HG02642 (cell line): Measurements from ENCODE around the gene SLC1A7.

ENCODE experiments used
- ATAC-seq: cut with Tn5 transposase; IDR thresholded peaks from one replicate; pipeline ENCODE4 v1.9.1; 2021; ENCODE audit warnings: mild to moderate bottlenecking; ENCODE audit not compliant: unreplicated experiment, poor library complexity

Gene SLC1A7

DNA sequence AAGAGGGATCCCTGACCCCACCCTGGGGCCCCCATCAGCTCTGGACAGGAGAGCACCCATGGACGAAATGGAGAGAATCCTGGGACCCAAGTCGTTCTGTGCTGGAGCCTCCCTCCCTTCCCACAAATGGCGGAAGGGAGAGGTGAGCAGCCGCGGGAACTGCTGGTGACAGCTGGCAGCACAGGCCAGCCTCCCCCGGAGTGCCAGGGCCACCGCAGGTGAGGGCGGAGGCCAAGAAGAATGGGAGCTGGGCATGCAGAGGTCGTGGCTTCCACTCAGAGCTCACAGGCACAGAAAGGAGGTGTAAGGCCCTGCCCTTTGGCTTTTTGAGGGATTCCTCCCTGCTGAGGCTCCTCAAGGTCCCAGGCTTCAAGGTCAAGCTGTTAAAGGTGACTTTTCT, 24.6 kb downstream of the SLC1A7 start:
- ATAC-seq: no peak

DNA sequence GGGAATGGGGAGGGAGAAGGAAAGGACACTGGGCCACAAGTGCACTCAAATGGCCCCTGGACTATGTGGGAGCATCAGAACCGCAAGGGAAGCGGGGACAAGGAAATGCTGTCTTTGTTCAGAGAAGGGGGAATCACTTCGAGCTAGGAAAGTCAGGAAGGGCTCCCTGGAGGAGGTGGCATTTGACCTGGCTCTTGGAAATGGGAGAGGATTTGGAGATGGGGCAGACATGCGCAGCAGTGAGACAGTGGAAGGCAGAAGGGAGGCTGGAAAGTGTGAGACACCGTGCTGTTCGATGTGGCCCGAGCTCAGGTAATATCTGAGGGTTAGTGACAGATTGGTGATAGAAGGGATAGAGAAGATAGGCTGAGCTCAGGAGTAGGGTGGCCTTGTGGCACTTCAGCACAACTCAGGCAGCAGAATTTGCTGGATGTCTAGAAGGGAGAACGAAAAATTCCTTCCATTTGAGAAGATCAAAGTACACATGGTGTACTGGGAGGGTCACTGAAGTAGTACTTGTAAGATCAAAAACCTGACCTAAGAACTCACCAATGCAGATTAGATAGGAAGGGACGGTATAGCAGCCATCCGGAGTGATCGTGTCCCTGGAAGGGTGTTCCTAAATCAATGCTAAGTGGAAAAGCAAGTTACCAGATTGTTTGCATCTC, 25.4 kb downstream of the SLC1A7 start:
- no peak for ATAC-seq

DNA sequence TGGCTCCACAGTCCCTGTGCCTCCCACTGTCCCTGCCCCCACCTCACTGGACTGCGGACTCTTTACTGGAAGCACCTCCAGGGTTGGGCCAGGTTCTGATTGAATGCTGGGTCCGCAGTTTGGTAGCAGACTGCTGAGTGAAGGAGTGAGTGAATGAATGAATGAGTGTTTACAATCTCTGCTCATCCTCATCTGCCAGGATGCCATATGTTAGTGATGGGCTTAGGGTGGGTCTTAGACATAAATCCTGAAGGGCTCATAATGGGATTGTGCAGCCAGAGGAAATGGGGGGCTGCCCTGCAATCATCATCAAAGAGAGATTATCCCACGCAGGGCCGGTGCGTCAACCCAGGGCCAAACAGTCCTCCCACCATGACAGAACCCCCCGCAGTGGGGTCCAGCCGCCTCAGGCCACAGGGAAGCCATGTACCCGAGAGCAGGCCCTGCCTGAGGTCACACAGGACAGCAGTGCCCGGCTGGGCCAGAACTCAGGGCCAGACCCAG, 26.1 kb downstream of the SLC1A7 start:
- no peak for ATAC-seq

DNA sequence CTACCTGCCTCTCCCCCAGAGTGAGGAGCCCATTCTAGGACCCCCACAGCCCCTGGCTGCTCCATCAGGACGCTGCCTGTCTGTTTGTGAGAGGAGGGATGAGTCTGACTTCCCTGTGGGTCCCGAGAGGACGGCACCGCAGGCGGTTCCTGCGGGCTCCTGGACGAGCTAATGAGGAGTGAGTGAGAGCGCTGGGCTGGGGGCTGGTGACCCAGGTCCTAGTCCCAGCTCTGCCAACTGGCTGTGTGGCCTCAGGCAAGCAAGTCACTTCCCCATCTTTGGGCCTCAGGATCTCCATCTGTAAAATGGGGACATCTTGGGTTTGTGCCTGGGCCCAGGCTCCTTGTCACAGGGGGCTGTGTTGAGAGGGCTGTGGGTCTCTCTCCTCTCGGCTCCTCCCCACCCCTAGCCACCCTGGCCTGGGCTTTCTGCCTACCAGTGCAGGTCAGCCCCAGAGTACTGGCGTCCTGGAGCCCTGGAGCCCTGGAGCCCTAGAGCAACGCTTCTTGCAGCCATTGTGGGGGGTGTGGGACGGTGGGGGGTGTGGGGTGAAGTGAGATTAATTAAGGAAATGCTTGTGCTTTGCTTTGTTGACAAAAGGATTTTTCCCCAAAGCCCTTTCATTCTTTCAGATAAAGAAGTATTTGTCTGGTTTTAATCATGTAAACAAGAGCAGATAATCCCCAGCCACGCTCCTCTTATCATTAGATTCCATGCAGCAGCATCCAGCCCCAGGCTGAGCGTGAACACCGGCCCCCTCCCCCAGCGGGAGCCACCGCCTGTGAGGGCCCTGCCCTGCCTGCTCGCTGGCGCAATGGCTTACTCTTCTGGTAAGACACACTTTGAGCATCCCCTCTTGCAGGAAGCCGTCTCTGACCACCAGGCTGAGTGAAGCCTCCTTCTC, 26.8 kb downstream of the SLC1A7 start:
- ATAC-seq: no peak

DNA sequence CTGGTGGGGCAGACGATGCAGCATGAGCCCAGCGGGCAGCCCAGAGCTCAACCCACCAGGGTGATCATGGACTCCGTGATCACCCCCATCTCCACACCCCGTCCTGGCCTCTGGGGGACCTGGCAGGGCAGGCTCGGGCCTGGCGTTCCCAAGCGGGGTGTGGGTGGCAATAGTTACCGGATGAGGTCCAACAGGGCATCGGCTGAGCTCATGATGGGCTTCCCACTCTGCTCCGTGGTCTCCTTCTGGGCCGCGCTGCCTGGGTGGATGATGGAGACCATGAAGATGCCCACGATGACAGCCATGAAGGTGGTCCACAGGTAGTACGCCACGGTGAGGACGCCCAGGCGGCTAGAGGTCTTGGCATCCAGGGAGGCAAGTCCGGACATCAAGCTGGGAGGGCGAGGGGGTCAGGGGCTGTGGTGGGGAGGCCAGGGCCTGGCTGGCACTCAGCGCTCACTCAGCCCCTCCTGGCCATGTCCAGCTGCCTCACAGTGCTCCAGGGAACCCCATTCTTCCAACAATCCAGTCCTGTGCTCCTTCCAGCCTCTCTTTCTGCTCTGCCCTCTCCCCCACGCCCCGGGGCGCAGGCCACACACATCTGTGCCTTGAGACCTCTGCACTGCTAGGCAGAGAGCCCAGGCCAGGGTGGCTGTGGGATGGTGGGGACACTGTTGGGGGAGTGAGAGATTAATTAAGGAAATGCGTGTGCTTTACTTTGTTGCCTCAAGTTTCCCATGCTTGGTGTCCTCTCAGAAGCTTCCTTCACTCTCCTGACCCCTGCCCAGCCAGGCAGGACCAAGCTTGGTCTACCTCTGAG, 27.6 kb downstream of the SLC1A7 start:
- no peak for ATAC-seq

DNA sequence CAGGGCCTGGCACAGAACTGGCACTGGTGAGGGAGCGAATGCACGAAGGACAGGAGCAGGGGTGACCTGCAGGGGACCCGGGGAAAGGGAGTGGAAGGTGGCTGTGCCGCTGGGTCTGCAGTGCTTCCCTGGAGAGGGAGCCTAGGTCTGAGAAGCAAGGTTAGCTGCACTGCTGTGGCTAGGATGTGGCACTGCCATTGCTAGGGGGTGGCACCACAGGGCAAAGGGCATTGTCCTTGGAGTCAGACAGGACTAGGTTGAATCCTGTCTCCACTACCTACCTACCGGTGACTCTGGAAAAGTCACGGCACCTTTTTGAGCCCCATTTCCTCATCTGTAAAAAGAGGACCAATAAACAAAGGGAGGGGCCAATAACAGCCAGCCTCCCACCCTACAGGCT, 28.3 kb downstream of the SLC1A7 start:
- no peak for ATAC-seq

DNA sequence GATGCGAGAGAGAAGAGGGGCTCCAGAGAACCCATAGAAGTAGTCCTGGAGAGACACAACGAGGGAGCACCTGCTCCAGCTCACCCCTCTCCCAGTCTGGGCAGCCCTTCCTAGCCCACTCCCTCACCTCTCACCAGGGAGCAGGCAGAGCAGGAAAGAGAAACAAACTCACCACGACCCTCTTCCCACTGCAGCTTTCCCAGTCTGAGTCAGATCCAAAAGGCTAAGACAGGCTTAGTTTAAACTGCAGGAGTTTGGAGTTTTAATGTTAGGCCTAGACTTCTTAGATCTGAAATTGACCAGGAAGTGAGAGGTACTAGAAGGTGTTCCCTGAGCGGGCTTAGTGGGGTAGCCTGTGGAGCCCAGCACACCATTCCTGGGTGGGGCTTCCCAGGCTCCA, 29.6 kb downstream of the SLC1A7 start:
- ATAC-seq: no peak

DNA sequence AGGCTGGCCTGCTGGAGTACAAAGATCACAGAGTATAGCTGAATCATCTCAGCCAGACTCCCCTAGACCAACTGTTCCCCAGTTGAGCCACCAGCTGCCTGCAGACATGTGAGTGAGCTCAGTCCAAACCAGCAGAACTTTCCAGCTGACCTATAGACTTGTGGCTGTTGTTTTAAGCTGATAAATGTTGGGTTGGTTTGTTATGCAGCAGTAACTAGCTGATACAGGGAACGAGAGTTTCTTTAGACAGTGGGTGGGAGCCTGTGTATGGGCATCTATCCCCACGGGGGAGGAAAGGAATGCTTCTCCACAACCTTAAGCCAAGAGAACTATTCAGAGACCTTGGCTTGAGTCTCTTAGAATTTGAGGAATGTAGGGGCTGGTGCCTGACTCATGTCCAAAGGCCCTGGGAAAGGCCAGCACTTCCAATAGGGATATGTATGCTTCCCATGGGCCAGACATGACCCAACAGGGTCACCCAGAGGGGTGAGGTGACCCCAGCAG, 30.1 kb downstream of the SLC1A7 start:
- no peak for ATAC-seq

DNA sequence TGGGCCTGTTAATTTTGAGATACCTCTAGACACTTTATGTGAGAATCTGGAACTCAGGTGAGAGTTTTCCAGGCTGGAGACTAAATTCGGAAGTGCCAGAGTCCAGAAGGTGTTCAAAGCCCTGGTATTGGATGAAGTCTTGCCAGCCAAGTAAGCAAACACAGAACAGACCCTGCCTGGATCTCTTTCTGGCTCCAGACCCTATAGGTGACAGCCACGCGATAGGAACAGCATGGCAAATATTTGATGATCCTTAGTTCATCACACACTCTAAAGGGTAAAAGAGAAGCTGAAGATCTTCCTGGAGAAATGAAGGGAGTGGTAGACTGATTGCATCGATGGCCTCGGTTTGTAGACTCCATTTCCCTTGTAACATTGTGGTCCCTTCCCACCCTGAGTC, 30.7 kb downstream of the SLC1A7 start:
- no peak for ATAC-seq

DNA sequence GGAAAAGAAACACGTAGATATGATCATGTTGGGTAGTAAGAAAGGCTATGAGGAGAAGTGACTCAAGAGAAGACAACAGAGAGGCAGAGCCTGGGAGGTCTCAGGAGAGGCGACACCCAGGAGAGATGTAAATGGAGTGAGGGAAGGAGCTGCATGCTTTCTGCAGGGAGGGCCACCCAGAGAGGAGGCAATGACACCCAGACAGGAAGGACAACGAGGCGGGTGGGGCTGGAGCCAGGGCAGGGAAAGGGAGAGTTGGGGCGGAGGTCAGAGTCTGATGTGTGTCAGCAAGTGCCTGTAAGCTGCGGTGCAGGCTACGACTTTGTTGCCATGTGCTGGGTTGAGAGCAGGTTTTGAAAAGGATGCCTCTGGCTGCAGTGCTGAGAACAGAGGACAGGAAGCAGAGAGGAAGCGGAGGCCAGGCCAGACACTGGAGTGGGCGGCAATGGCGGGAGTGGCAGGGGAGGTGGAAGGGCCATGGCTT, 31.3 kb downstream of the SLC1A7 start:
- no peak for ATAC-seq

DNA sequence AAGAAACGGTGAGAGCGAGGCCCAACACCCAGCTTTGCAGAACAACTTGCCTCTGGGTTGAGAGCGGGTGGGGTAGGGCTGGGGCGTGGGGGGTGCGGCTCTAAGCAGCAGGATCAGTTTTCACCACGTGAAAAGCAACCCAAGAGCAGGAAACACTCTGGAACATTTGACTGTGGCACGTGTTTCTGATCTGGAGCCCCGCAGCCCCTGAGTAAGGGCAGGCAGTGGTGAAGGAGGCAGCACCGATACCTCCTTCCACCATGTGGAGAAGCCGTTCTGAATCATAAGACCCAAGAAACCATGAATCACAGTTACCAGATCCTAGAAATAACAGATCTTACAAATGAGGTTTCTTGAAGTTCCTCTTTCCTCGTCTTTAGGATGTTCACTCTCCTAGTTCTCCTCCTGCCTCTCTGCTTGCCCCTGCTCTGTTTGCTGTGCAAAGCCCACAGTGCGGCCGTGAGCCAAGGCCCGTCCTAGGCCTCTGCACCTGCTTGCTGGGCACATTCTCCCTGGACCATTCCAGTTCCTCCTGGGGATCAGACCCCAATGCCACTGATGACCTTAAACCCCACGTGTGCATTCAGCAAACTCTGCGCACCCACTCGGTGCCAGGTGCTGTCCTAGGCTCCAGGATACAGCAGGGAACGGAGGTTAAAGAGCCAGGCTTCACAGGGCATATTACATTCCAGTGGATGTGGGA, 31.9 kb downstream of the SLC1A7 start:
- ATAC-seq: no peak

DNA sequence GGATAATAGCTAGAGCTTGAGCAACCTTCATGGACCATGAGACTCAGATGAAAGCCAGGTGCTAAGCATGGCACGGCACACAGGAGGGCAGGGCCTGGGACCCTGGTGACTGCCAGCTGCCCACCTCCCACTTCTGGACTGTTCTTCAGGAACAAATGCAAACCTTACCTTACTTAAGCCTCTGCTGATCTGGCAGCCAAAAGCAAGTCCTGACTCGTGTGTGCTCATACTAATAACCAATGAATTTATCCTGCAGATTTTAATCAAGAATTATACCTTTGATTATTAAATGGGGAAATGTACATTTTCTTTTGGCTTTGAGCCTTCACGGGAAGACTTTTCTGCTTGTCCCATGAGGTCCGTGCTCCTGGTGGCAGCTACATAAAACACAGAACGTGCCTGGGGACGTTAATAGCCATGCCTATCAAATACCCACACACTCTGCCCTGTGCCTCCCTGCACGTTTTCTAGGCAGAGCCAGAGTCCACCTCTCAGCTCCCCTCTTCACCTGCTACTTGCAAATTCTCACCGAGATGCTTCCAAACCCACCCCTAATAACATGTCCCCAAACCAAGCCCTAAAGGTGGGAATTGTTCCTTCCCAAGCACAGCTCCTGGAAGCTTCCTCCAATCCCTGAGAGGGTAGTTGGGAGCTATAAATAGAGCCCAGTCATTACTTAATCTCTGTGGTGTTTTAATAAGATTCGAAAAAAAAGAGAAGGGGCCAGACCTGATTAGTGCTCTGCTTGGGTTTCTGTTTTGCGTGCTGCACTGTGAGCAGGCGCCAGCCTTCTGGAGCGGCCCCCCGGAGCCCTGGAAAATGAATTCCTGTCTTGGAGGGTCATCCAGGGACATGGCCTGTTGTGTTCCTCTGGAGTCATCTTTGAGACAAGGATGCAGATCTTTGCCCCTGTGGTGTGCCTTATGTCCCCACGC, 33.5 kb downstream of the SLC1A7 start:
- ATAC-seq: no peak

DNA sequence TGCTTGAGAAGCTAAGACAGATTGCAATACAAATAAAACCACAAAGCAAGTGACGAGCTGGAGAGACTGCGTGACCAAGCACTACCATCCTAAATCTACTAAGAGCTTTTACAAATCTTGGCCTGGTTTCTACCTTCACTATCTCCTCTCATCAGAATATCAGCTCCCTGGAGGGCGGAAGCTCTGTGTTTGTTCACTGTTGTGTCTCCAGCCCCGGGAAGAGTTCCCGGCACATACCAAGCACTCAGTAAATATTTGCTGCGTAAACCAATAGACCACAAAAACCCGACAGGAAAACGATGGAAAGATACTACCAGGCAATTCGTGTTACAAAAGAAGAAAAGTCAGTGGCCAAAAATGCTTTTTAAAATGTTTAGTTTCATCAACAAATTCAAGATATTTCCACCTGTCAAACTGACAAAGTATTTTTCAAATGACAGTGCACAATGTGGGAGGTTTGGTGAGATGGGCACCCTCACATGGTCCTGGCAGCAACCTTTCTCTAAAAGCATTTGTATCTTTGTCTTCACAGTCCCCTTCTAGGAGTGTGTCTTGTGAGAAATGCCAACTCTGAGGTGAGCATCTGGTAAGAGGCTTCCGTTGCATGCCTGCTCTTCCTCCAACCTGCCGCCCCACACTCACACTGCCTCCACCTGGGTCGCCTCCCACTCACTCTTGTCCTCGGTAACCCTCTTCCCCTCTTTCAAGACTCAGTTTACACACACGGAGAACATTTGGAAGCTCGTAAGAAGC, 34.7 kb downstream of the SLC1A7 start:
- ATAC-seq: no peak

DNA sequence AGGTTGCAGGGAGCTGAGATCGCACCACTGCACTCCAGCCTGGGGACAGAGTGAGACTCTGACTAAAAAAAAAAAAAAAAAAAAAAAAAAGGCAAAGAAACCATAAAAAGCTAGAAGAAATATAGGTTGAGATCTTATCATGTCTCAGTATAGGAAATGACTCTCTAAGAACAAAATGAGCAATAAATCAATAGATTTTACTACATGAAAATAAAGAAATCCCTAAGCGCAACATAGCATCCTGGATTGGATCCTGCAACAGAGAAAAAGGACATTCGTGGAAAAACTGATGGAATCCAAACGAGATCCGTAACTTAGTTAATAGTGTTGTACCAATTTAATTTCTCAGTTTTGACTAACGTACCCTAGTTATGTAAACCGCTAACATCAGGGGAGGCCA, 35.3 kb downstream of the SLC1A7 start:
- no peak for ATAC-seq

DNA sequence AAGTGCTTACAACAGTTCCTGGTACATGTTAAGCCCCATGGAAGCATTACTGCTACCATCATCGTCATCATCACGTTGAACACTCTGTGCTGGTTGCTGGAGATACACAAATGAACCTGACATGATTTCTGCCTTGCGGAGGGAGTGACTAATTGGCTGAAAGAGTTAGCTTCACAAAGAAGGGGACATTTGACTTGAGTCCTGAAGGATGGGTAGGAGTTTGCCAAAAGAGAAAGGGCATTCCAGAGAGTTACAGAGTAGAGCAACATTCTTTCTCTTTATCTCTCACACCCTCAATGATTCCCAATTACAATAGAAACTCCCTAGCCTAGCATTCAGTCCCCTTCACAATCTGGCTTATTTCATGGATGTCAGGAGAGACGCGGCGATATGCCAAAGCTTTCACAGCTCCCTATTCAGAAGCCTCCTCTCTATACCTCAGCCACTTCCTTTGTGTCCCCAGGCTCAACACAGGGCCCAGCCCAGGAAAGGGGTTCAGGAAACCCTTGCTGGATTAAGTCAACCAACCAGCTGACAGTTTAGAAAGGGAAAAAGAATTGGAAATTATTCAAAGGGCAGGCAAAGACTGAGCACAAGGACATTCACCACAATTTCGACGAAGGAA, 38.0 kb downstream of the SLC1A7 start:
- ATAC-seq: no peak

DNA sequence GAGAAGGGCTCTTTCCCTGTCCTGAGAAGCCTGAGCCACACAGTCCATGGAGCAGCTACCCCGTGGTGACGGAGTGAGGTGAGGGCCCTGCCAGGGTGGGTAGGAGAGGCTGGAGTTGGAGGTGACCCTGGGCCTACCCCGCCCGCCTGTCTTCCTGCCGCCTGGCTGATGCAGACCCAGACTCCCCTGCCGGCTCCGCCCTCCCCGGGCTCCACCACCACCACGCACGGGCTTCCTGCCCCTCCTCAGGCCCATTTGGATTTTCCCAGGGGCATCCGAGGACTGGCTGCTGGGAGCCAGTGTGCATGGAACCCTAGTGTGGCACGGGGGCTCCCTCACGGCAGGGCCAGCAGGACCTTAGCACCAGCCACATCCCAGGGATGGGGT, 47.9 kb downstream of the SLC1A7 start:
- no peak for ATAC-seq

DNA sequence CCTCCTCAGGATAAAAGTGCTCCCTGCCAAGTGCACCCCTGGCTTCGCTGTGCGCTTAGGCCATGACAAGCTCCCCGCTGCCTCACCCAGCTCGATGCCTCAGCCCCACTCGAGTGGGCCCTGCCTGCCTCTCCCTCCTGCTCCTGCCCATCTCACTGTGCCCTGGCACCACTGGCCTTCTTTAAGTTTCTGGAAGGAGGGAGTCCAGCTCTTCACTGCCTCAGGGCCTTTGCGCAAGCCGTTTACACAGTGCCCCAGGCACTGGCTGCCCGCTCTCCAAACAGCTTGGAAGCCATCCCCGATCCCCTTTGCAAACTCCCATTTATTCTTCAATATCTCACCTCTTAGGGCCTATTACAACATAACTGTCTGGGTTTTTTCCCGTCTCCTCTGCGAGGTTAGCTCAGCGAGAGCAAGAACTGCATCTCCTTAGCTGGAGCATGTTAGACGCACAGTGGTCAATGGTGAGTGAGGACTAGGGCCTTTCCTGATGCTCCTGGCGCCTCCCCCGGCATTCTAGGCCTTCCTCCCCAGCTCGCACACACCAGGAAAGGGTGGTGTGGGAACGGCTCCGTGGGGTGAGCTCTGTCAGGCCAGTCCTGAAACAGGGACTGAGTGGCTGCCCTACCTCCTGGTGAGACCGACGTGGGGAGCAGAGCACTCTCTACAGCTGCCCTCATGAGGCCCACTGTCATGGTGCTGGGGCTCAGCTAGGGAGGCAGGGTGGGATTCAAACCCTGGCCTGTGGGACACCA, 48.5 kb downstream of the SLC1A7 start:
- no peak for ATAC-seq
